Measurements from ENCODE around the gene PLXNA4.

DNA sequence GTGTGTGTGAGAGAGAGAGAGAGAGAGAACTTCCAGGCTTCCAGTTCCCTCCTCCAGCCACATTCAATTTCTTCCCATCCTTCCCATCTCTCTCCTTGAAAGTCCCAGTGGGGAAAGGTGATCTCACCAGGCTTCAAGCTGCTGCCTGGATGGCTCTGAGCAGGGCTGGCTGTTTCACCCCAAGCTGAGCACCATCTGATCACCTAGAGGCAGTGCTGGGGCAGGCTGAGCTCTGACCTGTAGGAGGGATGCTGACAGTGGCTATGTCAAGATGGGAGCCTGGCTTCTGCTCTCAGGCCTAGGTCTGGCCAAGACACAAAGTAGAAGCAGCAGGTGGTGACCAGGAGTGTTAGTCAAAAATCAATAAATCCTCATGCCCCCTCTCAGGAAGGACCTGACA, 370.8 kb downstream of the PLXNA4 start:
- TF ChIP-seq, protein P1, sequence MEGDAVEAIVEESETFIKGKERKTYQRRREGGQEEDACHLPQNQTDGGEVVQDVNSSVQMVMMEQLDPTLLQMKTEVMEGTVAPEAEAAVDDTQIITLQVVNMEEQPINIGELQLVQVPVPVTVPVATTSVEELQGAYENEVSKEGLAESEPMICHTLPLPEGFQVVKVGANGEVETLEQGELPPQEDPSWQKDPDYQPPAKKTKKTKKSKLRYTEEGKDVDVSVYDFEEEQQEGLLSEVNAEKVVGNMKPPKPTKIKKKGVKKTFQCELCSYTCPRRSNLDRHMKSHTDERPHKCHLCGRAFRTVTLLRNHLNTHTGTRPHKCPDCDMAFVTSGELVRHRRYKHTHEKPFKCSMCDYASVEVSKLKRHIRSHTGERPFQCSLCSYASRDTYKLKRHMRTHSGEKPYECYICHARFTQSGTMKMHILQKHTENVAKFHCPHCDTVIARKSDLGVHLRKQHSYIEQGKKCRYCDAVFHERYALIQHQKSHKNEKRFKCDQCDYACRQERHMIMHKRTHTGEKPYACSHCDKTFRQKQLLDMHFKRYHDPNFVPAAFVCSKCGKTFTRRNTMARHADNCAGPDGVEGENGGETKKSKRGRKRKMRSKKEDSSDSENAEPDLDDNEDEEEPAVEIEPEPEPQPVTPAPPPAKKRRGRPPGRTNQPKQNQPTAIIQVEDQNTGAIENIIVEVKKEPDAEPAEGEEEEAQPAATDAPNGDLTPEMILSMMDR (IDR thresholded peaks at IDR 0.05): no peak
- TF ChIP-seq POLR2A (IDR thresholded peaks at IDR 0.05) (no peak), EP300 (IDR thresholded peaks at IDR 0.05; ENCODE audit: low read depth) (no peak), POLR2AphosphoS5 (IDR thresholded peaks at IDR 0.05) (no peak)
